HTERT RPE-1 (cell line): ENCODE results near the gene PMIS2.

Experiments used
- in situ Hi-C: fragments of 300-500 bp; cut with MboI; formaldehyde crosslinking; loops from 4 replicates; pipeline ENCODE4 v1.14.3; 2020; ENCODE audit warnings: low sequenced_read_pairs

Gene PMIS2

DNA sequence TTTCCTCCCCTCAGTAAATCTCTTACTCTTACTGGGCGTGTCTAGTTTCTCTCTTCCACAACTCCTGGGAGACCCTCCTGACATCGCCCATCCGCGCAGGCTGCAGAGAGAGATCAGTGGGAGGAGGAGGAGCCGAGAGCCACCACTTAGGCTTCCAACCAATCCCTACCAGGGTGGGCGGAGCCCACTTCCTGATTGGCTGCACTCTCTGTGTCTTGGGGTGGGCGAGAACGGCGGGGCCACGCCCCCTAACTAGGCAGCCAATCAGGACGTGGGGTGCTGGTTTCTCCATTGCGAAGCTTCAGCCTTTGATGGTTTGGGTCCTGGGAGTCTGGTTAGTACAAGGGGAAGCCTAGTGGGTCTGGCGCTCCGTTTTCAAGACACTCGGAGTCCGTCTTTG, at the start of gene PMIS2:
TSS of gene PMIS2 (plus strand) at position 326 of the 400 bp plus-strand sequence. CDS start 87 bp downstream, outside the sequence.
- in situ Hi-C loops = no loop called here

DNA sequence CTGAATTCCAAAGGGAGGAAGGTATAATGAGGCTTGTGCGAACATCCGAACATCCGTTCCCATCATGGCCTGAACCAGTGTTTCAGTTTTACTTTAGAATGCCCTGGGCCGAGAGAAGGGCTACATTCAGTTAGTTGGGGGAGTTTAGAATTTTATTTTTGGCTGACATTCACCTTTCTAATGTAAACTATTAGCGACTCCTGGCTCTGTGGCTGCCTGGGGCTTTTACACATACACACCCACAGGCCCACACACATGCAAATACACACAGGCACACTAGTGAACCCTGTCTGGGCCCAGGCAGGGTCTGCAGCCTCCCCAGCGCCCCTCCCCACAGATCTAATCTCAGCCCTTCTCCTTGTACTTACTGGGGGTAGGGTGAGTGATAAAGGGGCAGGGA, 46.7 kb upstream of the PMIS2 start:
- in situ Hi-C loops = no loop called here

DNA sequence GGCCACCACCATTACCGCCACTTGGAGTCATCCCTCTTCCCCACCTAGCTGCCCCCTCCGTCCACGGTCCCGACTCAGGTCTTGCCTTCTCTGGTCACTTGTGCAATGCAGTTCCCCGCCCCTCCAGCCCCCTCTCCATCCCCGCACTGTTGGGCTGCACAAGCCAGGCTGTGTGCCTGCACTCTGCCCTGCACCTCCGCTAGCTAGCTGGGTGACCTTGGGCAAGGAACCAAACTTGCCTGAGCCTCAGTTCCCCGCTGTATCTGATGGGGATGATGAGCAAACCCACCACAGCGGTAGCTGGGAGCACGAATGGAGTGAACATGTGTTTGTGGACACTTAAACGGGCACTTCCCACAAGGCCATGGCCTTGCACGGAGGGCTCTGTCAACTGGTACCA, 46.1 kb upstream of the PMIS2 start:
- in situ Hi-C loops = no loop called here

DNA sequence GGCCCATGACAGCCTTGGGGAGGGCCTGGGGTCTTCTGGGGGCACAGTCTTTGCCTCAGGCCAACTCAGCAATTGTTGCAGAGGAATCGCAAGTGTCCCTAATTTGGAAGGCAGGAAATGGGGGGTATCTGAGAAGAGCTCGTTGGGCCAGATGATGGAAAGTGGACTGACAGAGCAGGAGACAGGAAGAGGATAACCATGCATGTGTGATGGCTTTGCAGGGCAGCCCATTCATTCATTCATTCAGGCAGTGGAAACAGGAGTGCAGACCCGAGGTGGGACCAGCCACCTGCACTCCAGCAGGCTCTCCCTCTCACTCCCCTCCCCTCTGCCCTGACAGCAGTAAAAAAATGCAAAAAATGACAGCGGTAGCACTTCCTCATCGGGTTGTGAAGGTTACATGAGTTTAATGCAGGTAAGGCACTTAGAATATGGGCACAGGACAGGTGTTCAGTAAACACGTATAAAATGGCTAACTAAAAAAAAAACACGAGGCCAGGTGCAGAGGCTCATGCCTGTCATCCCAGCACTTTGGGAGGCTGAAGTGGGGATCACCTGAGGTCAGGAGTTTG, 45.5 kb upstream of the PMIS2 start:
- in situ Hi-C loops = no loop called here

DNA sequence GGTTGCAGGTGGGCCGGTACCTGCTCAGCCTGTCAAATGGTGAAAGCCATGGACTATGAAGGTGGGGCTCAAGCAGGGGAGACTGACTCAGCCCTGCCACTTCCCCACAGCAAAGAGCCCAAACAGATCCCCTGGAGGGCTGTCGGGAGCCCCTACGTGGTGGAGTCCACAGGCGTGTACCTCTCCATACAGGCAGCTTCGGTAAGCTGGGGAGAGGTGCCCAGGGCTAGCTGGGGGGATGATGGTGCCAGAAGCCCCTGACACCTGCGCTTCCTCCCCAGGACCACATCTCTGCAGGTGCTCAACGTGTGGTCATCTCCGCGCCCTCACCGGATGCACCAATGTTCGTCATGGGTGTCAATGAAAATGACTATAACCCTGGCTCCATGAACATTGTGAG, 43.8 kb upstream of the PMIS2 start:
- in situ Hi-C loops = no loop called here

DNA sequence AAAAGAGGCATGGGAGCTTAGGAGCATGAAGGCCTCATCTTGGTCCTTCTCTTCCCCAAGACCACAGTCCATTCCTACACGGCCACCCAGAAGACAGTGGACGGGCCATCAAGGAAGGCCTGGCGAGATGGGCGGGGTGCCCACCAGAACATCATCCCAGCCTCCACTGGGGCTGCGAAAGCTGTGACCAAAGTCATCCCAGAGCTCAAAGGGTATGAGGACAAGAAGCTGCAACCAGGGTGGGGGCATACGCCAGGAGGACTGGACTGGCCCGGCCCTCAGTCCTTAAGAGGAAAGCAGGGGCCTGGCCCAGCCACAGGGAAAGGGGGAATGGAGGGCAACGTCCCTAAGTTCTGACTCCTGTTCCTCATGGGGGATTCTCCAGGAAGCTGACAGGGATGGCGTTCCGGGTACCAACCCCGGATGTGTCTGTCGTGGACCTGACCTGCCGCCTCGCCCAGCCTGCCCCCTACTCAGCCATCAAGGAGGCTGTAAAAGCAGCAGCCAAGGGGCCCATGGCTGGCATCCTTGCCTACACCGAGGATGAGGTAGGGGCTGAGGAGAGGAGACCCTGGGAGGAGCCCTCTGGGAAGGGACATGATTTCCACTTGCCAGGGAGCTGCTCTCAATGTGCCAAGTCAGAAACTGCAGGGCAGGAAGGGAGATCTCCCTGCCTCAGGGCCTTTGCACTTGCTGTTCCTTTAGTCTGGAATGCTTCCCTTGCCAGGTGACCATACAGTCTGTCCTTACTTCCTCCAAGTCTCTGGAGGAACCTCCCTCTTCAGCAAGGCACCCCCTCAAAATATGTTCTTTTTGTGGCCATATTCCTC, 42.5 kb upstream of the PMIS2 start:
- in situ Hi-C loops = no loop called here

DNA sequence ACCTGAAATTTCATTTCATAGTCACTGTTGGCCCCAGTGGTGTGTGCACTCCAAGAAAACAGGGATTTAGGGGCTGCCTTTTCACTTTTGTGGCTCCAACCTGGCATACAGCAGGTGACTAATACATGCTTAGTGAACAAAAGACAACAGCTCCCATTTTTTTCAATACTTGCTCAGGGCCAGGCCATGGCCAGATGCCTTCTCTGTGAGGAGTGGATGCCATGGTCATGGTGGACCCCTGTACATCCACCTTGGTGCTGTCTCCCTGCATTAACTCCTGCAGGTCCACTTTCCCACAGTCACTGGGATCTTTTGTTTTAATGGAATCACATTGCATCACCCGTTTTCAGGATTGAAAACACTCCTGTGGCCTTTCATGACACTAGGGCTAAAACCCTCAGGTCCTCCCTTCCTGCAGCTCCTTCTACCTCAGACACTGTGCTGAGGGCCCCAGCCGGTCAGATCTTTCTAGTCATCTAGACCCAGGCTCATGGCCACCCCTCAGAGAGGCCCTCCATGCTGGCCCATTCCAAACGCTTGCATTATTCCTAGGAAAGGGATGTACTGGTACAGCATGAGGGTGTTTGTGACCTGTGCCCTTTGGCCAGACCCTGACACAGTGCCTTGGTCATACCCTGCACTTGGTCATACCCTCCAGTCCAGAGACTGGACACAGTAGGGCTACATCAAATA, 41.7 kb upstream of the PMIS2 start:
- in situ Hi-C loops = no loop called here

DNA sequence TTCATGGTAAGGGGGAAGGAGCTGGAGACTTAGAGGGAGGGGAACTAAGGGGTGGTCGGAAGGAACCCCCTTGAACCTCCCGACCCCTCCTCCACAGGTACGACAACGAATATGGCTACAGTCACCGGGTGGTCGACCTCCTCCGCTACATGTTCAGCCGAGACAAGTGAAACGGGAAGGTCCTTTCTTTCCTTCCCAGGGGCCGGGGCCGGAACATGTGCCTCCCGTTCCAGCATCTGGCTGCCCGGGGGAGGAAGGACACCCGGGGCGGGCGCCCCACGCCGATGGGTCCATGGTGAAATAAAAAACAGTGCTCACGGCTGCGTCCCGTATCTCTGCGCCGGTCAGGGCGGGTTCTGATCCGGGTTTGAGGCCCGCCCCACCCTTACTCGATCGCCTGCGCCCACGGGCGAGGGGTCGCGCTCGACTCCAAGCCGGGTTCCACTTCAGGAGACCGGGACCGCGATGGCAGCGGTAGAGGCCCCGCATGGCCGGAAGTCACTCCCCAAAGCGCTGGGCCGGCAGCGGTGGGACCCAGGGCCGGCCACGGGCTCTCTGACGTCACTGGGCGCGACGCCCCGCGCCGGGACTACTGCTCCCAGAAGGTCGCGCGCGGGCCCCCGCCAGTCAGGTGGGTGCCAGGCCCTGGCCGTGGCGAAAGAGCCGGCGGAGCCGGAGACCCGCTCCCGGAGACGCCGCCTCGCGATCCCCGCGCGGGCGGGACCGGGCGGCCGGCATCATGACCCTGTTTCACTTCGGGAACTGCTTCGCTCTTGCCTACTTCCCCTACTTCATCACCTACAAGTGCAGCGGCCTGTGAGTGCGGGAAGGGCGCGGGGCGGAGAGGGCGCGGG, 40.7 kb upstream of the PMIS2 start, which contains the start of gene TMEM147:
TSS of gene TMEM147 (plus strand) at position 626 of the 854 bp plus-strand sequence. CDS start at position 740, 114 bp downstream.
- in situ Hi-C loops = no loop called here

DNA sequence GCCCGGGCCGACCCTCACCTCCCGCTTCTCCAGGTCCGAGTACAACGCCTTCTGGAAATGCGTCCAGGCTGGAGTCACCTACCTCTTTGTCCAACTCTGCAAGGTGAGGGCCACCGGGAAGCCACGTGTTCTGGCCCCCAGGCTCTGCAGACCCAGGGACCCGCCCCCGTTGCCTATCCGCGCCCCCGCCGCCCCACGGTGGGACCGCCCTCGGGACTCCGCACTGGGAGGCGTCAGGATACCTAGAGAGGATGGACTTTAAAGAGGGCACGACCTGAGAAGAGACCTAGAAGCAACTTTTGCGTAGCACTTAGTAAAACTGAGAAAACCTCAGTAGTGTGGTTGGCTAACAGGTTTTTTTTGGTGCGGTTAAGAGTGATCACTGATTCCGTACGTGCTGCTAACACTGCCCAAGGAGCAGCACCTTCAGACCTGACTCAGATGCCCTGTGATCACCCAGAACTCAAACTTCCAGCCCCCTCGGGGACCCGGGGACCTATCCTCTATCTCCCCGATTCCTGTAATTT, 40.1 kb upstream of the PMIS2 start:
- in situ Hi-C loops = no loop called here

DNA sequence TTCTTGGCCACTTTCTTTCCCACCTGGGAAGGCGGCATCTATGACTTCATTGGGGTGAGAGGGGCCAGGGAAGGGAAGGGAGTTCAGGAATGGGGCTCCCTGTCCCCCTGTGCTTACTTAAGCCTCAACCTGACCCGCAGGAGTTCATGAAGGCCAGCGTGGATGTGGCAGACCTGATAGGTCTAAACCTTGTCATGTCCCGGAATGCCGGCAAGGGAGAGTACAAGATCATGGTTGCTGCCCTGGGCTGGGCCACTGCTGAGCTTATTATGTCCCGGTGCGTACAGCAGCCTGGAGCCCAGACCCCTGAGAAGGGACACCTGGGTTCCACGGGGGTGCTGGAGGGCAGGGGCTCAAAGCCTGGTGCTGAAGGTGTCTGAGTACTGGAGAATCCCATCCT, 39.4 kb upstream of the PMIS2 start:
- in situ Hi-C loops = no loop called here

DNA sequence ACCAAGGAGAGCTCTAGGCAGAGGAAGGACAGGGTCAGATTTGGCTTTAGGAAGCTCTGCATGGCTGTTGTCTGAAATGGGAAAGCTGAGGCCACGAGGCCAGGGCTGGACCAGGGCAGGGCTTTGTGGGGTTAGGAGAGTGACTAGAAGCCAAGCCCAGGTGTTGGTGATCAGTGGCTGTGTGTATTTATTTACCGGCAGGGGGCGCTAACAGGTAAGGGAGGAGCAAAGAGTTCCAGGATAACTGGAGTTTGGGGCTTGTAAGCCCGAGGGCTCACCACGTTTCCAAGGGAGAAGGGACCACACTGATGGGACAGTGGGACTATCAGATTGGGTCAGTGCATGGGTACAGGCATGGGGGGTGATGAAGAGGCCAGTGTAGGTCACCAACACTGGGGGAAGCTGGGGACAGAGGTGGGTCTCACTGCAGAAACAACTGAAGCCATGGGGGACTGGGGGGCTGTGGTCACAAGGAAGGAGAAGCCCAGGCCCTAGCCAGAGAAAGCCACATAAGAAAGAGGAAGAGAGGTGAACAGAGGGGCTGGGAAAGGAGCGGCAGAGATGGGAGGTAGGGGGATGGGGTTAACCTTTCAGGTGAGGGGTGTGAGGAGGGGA, 36.7 kb upstream of the PMIS2 start:
- in situ Hi-C loops = no loop called here

DNA sequence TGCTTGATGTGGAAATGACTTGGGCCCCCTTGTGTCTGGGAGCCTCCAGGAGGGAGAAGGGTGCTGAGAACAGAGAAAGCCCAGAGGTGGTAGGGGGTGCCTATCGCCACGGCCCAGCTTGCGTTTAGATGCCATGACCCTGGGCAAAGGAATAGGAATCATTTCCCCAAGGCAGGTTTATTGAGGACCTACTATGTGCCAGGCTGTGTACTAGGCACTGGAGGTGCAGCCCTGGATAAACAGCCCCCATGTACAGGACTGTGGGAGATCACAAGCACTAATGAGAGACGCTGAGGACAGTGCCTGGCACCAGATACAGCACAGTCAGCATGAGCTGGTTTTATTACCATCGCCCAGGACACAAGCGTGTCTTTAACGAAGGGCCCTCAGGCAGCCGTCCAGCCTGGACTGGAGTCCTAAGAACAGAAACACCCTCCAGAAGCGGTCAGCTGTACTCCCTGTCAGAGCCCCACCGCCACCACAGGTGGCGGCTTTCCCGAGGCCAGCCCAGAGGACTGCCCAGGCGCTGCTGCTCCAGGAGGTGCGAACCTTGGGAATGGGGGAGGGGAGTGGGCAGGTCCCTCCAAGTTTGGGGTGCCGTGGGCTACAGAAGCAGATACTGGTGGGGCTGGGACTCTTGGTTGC, 36.0 kb upstream of the PMIS2 start:
- in situ Hi-C loops = no loop called here

DNA sequence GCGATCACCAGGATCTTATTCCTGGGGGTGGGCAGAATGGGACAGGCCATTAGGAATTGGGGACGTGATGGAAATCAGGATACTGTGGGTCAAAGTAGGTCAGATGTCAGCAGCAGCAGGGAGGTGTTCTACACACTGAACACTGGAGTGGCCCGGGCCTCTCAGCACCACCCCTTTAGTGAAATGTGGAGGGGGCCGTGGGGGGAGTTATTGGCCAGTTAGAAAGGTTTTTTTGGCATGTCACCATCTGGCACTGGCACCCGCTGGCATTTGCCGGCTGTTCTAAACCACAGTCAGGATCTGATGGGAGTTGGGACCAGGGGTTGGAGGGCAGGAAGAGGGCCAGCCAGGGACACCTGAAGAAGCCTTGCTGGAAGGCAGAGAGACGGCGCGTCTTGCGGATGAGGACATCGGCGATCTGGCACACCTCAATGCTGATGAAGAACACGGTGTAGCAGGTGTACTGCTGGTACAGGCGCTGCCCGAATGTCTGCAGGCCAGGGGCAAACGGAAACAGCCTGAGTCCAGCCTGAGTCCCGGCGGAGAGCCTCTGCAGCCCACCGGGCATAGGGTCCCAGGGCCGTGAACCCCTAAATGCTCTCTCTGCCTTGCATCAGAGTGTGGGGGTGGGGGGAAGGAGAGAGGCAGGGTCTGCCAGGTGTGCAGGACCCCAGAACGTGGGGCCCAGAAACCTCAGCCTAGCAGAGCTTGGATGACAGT, 34.7 kb upstream of the PMIS2 start:
- in situ Hi-C loops = no loop called here

DNA sequence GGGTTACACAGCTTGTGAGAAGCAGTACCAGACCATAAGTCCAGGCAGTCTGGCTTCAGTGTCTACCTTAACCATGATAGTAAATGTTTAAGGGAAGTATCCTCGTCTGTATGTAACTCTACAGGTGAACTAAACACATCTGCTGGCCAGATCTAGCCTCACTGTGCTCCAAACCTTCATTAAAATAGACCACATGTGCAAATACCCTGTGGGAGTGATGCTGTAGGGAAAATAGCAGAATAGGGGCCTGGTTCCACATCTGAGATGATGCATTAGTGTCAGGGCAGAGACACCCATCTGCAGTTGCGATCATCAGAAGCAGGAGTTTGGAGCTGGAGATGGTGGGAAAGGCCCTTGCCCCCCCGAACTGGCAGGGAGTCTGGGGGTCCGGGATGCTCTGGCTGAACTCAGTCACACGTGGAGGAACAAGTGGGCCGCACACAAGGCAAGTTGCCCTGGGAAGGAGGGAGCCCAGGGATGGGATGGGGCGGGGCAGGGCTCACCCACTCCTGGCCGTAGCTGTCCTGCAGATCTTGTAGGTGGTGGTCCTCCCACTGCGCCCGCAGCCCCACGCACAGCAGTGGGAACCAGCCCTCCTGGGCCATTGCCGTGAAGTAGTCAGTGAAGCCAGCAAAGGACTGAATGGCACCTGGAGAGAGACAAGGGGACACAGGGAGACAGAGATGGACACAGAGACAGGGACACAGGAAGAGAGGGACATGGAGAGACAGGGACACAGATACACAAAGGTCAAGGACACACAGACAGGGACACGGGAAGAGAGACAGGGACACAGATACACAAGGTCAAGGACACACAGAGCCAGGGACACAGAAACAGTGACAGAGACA, 33.2 kb upstream of the PMIS2 start:
- in situ Hi-C loops = no loop called here

DNA sequence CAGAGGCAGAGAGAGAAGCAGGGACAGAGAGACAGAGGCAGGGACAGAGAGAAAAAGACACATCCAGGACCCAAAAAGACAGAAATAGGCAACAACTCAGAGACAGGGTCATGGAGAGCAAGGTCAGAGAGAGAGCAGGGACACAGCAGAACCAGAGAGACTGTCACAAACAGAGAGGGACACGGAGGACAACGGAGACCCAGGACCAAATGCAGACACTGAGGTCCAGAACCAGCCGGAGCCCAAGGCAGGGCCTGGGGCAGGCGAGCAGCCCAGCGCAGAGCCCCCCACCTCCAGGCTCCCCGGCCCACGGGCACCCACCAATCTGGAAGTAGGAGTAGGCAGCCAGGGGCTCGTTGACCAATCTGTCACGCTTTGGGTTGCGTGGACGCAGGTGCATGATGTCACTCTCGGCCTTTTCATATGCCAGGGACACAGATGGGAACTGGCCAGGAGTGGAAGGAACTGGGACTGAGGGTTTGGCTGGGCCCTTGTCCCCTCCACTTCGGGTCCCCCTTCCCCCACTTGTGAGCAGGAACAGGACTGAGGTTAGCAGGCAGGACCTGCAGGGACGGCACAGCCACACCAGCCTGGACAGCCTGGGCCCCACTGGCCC, 32.5 kb upstream of the PMIS2 start:
- in situ Hi-C loops = no loop called here

DNA sequence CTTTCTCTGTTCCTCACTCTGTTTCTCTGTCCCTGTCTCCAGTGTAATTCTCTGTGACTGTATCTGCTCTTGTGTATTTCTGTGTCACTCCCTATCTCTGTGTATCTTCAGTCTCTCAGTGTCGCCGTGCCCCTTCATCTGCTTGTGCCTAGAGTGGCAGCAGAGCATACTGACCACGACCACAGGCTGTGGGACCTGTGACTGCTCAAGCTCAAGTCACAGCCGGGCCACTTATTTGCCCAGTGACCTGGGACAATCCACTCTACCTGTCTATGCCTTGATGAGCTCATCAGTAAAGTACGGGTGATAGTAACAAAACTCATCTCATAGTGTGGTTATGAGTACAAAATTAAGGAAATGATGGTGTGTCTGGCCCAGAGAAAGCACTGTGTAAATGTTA, 31.9 kb upstream of the PMIS2 start:
- in situ Hi-C loops = no loop called here

DNA sequence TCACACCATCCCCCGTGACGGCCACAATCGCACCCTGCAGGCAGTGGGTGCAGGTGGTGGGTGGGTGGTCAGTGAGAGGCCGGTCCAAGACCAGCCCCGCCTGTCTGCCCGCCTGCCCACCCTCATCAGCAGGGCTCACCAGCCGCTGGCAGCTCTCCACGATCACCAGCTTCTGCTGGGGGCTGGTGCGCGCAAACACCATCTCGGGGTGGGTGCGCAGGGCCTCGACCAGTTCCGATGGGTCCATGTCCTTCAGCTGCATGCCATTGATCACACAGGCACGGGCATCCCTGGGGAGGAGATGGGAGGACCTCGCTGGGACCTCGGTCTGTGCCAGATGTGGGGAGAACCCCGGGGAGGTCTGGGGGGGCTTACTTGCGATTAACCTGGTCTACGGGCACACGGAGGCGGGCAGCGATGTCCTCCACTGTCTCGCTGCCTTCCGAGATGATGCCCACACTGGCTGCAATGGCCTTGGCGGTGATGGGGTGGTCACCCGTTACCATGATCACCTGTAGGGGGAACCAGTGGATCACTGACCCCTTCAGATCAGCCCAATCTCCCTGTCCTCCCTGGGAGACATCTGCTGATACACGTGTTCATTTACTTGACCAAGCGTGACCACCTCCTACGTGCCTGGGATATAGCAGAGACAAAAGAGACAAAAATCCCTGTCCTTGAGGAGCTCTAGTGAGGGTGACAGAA, 30.5 kb upstream of the PMIS2 start:
- in situ Hi-C loops = no loop called here
